ENCODE measurements around the gene CAPN11. TPM values are rescaled to one million over a fixed set of nuclear protein-coding genes. Genes with fewer than 3 reads are reported as not detected.
A peak's percentile ranks its signal among the peaks of the same experiment; 100 is the strongest.
"Not testable (repeated sequence)": the region's sequence is repeated elsewhere in the genome, so short reads cannot be mapped to it uniquely, and the experiment has no call there.

Gene CAPN11
- total RNA-seq, 1 donor from 2014 or later, result 0.72 TPM

GRCh38 chr6:44181784-44182183, 23.2 kb downstream of the CAPN11 start:
- DNase-seq, result not testable (repeated sequence)

GRCh38 chr6:44182911-44183390, 24.3 kb downstream of the CAPN11 start:
- DNase-seq, result no peak

- no peak for DNase-seq
Observed at GRCh38 chr6:44183783-44184182, 25.2 kb downstream of the CAPN11 start.

GRCh38 chr6:44185356-44185755, 26.7 kb downstream of the CAPN11 start:
- DNase-seq, result not testable (repeated sequence)

- DNase-seq, result peak; percentile 60
Observed at GRCh38 chr6:44185953-44186634, 27.5 kb downstream of the CAPN11 start.

- no peak for DNase-seq
Observed at GRCh38 chr6:44186635-44187025, 28.0 kb downstream of the CAPN11 start.

GRCh38 chr6:44188819-44189218, 30.2 kb downstream of the CAPN11 start:
- no peak for DNase-seq

GRCh38 chr6:44189257-44189656, 30.6 kb downstream of the CAPN11 start:
- DNase-seq, result no peak

- no peak for DNase-seq
Observed at GRCh38 chr6:44190715-44191114, 32.1 kb downstream of the CAPN11 start.

GRCh38 chr6:44192428-44193041, 33.9 kb downstream of the CAPN11 start:
- no peak for DNase-seq

GRCh38 chr6:44193307-44193910, 34.8 kb downstream of the CAPN11 start:
- no peak for DNase-seq

GRCh38 chr6:44194326-44194725, 35.7 kb downstream of the CAPN11 start:
- DNase-seq, result no peak

GRCh38 chr6:44196351-44196750, 37.7 kb downstream of the CAPN11 start:
- not testable (repeated sequence) for DNase-seq

- no peak for DNase-seq
Observed at GRCh38 chr6:44198684-44199083, 40.1 kb downstream of the CAPN11 start.

GRCh38 chr6:44199883-44200282, 41.3 kb downstream of the CAPN11 start:
- no peak for DNase-seq

- no peak for DNase-seq
Observed at GRCh38 chr6:44201200-44201599, 42.6 kb downstream of the CAPN11 start.

- no peak for DNase-seq
Observed at GRCh38 chr6:44201638-44202303, 43.2 kb downstream of the CAPN11 start.

- DNase-seq, result no peak
Observed at GRCh38 chr6:44202332-44202971, 43.8 kb downstream of the CAPN11 start.

- DNase-seq, result no peak
Observed at GRCh38 chr6:44202972-44203750, 44.5 kb downstream of the CAPN11 start.

GRCh38 chr6:44203955-44204354, 45.3 kb downstream of the CAPN11 start:
- no peak for DNase-seq

GRCh38 chr6:44207966-44208365, 49.3 kb downstream of the CAPN11 start:
- no peak for DNase-seq

GRCh38 chr6:44211284-44211683, 52.7 kb downstream of the CAPN11 start:
- no peak for DNase-seq

Data from tongue (tissue), 2 donors.